Measurements from ENCODE around the gene ACTR3.
"Not testable (repeated sequence)": the region's sequence is repeated elsewhere in the genome, so short reads cannot be mapped to it uniquely, and the experiment has no call there.

The ACTR3 gene

GRCh38 chr2:113889471-113890252 lies at the start of gene ACTR3:
ACTR3 (plus strand) TSS chr2:113890089; CDS start chr2:113890280, 191 bp downstream.
- peak; percentile 99 for DNase-seq (ENCODE audit: low read depth)

GRCh38 chr2:113840518-113840917 lies 49.4 kb upstream of the ACTR3 start:
- DNase-seq (ENCODE audit: low read depth), result no peak

- DNase-seq (ENCODE audit: low read depth), result peak; percentile 55
Measured at GRCh38 chr2:113842919-113843736, 46.8 kb upstream of the ACTR3 start.

GRCh38 chr2:113843737-113844050 lies 46.2 kb upstream of the ACTR3 start:
- DNase-seq (ENCODE audit: low read depth), result not testable (repeated sequence)

- DNase-seq (ENCODE audit: low read depth), result no peak
Measured at GRCh38 chr2:113845261-113845660, 44.6 kb upstream of the ACTR3 start.

GRCh38 chr2:113845796-113846195 lies 44.1 kb upstream of the ACTR3 start:
- DNase-seq (ENCODE audit: low read depth), result not testable (repeated sequence)

GRCh38 chr2:113846429-113846828 lies 43.5 kb upstream of the ACTR3 start:
- DNase-seq (ENCODE audit: low read depth), result no peak

- DNase-seq (ENCODE audit: low read depth), result peak; percentile 30
Measured at GRCh38 chr2:113847144-113847543, 42.7 kb upstream of the ACTR3 start.

GRCh38 chr2:113848758-113849415 lies 41.0 kb upstream of the ACTR3 start:
- DNase-seq (ENCODE audit: low read depth), result peak; percentile 49

GRCh38 chr2:113850687-113851086 lies 39.2 kb upstream of the ACTR3 start:
- DNase-seq (ENCODE audit: low read depth), result peak; percentile 40

- DNase-seq (ENCODE audit: low read depth), result peak; percentile 76
Measured at GRCh38 chr2:113851640-113852039, 38.2 kb upstream of the ACTR3 start.

GRCh38 chr2:113854208-113854607 lies 35.7 kb upstream of the ACTR3 start:
- no peak for DNase-seq (ENCODE audit: low read depth)

GRCh38 chr2:113854970-113855740 lies 34.7 kb upstream of the ACTR3 start:
- DNase-seq (ENCODE audit: low read depth), result no peak

- no peak for DNase-seq (ENCODE audit: low read depth)
Measured at GRCh38 chr2:113857464-113857863, 32.4 kb upstream of the ACTR3 start.

- peak; percentile 90 for DNase-seq (ENCODE audit: low read depth)
Measured at GRCh38 chr2:113858764-113859163, 31.1 kb upstream of the ACTR3 start.

- no peak for DNase-seq (ENCODE audit: low read depth)
Measured at GRCh38 chr2:113861740-113862139, 28.1 kb upstream of the ACTR3 start.

- no peak for DNase-seq (ENCODE audit: low read depth)
Measured at GRCh38 chr2:113863144-113863543, 26.7 kb upstream of the ACTR3 start.

GRCh38 chr2:113867571-113867970 lies 22.3 kb upstream of the ACTR3 start:
- no peak for DNase-seq (ENCODE audit: low read depth)

GRCh38 chr2:113869253-113869652 lies 20.6 kb upstream of the ACTR3 start:
- no peak for DNase-seq (ENCODE audit: low read depth)

- DNase-seq (ENCODE audit: low read depth), result peak; percentile 47
Measured at GRCh38 chr2:113872201-113872600, 17.7 kb upstream of the ACTR3 start.

GRCh38 chr2:113873867-113874266 lies 16.0 kb upstream of the ACTR3 start:
- no peak for DNase-seq (ENCODE audit: low read depth)

GRCh38 chr2:113875135-113875534 lies 14.8 kb upstream of the ACTR3 start:
- DNase-seq (ENCODE audit: low read depth), result no peak

All from iris pigment epithelial cell (primary cell).